Sigmoid colon (tissue), 3 donors: ENCODE data around the gene PRSS27.

Experiments
- CTCF ChIP-seq, 4 experiments: fragments of 450-650 bp in 3 of 4; fragments of 200-600 bp in 1 of 4; IDR thresholded peaks; one replicate each; pipeline ENCODE4 v1.5.1; 2016 to 2019; ENCODE audit warnings: antibody characterized with exemption in 4 of 4, mild to moderate bottlenecking in 3 of 4, moderate library complexity in 2 of 4
- POLR2A ChIP-seq, 2 donors: fragments of 450-650 bp; IDR thresholded peaks; one replicate each; pipeline ENCODE4 v1.6.1; 2016; ENCODE audit warnings: antibody characterized with exemption in 2 of 2, mild to moderate bottlenecking in 2 of 2, moderate library complexity in 2 of 2

DNA sequence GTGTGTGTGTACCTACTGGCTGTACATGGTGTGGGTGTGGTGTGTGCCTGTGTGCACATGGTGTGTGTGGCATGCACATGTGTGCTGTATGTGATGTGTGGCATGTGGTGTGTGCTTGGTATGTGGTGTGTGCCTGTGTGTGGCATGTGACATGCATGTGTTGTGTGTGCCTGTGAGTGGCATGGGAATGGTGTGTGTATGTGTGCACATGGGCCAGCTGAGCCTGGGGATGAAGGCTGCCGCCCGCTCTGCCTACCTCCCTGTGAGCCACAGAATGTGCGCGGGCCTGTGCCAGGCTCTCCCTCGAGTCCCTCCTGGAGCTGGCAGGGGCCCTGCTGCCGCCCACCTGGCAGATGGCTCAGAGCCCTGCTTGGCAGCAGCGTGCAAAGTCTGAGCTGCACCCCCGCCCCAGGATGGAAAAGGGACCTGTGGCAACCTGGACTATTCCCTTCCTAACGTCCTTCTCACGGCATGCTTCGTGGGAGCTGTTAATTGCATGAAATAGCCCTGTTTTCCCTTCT, 9.3 kb downstream of the PRSS27 start:
- TF ChIP-seq POLR2A (IDR thresholded peaks at IDR 0.05) = no peak
- TF ChIP-seq CTCF (IDR thresholded peaks at IDR 0.05) = no peak
